Activated T-cell treated with anti-CD3 and anti-CD28 coated beads, Interleukin-2, amount 50 U/mL, for 24 hours (primary cell): ENCODE results near the gene TRIM7.
A peak's percentile ranks its signal among the peaks of the same experiment; 100 is the strongest.
"Not testable (repeated sequence)": the region's sequence is repeated elsewhere in the genome, so short reads cannot be mapped to it uniquely, and the experiment has no call there.

Experiments
- DNase-seq: peaks from one replicate; pipeline ENCODE4 v3.0.0-alpha.2; 2020
- H3K27ac Mint-ChIP-seq: 2 replicates; pipeline ENCODE4 v1.8.0; 2020; ENCODE audit warnings: mild to moderate bottlenecking, mixed read lengths
- H3K27me3 Mint-ChIP-seq: 2 replicates; pipeline ENCODE4 v1.8.0; 2020; ENCODE audit warnings: mixed read lengths
- H3K36me3 Mint-ChIP-seq: 2 replicates; pipeline ENCODE4 v1.8.0; 2020; ENCODE audit warnings: low read depth, mixed read lengths
- H3K4me1 Mint-ChIP-seq: 2 replicates; pipeline ENCODE4 v1.8.0; 2020; ENCODE audit warnings: low read depth, mixed read lengths
- H3K4me3 Mint-ChIP-seq: 2 replicates; pipeline ENCODE4 v1.8.0; 2020; ENCODE audit warnings: mild to moderate bottlenecking, moderate library complexity, mixed read lengths
- H3K9me3 Mint-ChIP-seq: 2 replicates; pipeline ENCODE4 v1.8.0; 2020; ENCODE audit warnings: mixed read lengths

Gene TRIM7

GRCh38 chr5:181210698-181211097 lies 5.7 kb upstream of the TRIM7 start:
- H3K27ac Mint-ChIP-seq, DNase-seq, H3K9me3 Mint-ChIP-seq, H3K36me3 Mint-ChIP-seq, H3K4me3 Mint-ChIP-seq: not testable (repeated sequence)
- peaks cover 13% of the 10 kb centered on the region for H3K27me3 Mint-ChIP-seq
- peaks cover 32% of the 10 kb centered on the region for H3K4me1 Mint-ChIP-seq

GRCh38 chr5:181210148-181210547 lies 5.2 kb upstream of the TRIM7 start:
- Mint-ChIP-seq H3K4me1 (peaks cover 36% of the 10 kb centered on the region), H3K27me3 (peaks cover 17% of the 10 kb centered on the region)
- H3K9me3 Mint-ChIP-seq, H3K36me3 Mint-ChIP-seq, H3K4me3 Mint-ChIP-seq, H3K27ac Mint-ChIP-seq, DNase-seq: not testable (repeated sequence)

- H3K27ac Mint-ChIP-seq, DNase-seq, H3K36me3 Mint-ChIP-seq, H3K9me3 Mint-ChIP-seq, H3K4me3 Mint-ChIP-seq: not testable (repeated sequence)
- Mint-ChIP-seq H3K4me1 (peaks cover 39% of the 10 kb centered on the region), H3K27me3 (peaks cover 24% of the 10 kb centered on the region)
Measured at GRCh38 chr5:181209006-181209405, 4.0 kb upstream of the TRIM7 start.

GRCh38 chr5:181207960-181208253 lies 2.9 kb upstream of the TRIM7 start:
- Mint-ChIP-seq H3K27ac (peak overlapping the region; percentile 95), H3K36me3 (peaks cover 4% of the 10 kb centered on the region), H3K4me3 (peak overlapping the region; percentile 84), H3K9me3 (no peaks in the 10 kb centered on the region), H3K4me1 (peaks cover 41% of the 10 kb centered on the region), H3K27me3 (peaks cover 32% of the 10 kb centered on the region)
- no peak for DNase-seq

GRCh38 chr5:181207214-181207959 lies 2.4 kb upstream of the TRIM7 start:
- no peaks in the 10 kb centered on the region for H3K9me3 Mint-ChIP-seq

GRCh38 chr5:181205761-181206649 lies 1.0 kb upstream of the TRIM7 start:
- Mint-ChIP-seq H3K4me3 (peak overlapping the region; percentile 84), H3K9me3 (no peaks in the 10 kb centered on the region), H3K27me3 (peaks cover 32% of the 10 kb centered on the region), H3K4me1 (peaks cover 37% of the 10 kb centered on the region), H3K27ac (peak overlapping the region; percentile 95), H3K36me3 (peaks cover 4% of the 10 kb centered on the region)
- peak; percentile 64 for DNase-seq

More at GRCh38 chr5:181207214-181207959, 2.4 kb upstream of the TRIM7 start:
- Mint-ChIP-seq H3K4me3 (peak overlapping the region; percentile 84), H3K36me3 (peaks cover 4% of the 10 kb centered on the region), H3K27me3 (peaks cover 32% of the 10 kb centered on the region), H3K27ac (peak overlapping the region; percentile 95), H3K4me1 (peaks cover 41% of the 10 kb centered on the region)
- DNase-seq, result peak; percentile 92

GRCh38 chr5:181204113-181204825 lies 727 bp downstream of the TRIM7 start:
- H3K27ac Mint-ChIP-seq, result peak overlapping the region; percentile 22
- peak overlapping the region; percentile 75 for H3K4me3 Mint-ChIP-seq
- H3K27me3 Mint-ChIP-seq, result peaks cover 32% of the 10 kb centered on the region
- H3K9me3 Mint-ChIP-seq, result no peaks in the 10 kb centered on the region
- H3K36me3 Mint-ChIP-seq, result peaks cover 4% of the 10 kb centered on the region
- H3K4me1 Mint-ChIP-seq, result peaks cover 34% of the 10 kb centered on the region
- DNase-seq, result peak; percentile 60

- peaks cover 32% of the 10 kb centered on the region for H3K27me3 Mint-ChIP-seq
- H3K27ac Mint-ChIP-seq, result no peak overlapping the region
- peaks cover 34% of the 10 kb centered on the region for H3K4me1 Mint-ChIP-seq
- no peak for DNase-seq
- H3K4me3 Mint-ChIP-seq, result peak overlapping the region; percentile 75
- peaks cover 4% of the 10 kb centered on the region for H3K36me3 Mint-ChIP-seq
- no peaks in the 10 kb centered on the region for H3K9me3 Mint-ChIP-seq
Measured at GRCh38 chr5:181203777-181204112, 1.3 kb downstream of the TRIM7 start.

GRCh38 chr5:181203093-181203711 lies 1.8 kb downstream of the TRIM7 start:
- Mint-ChIP-seq H3K27me3 (peaks cover 32% of the 10 kb centered on the region), H3K4me1 (peaks cover 32% of the 10 kb centered on the region), H3K4me3 (peak overlapping the region; percentile 75), H3K36me3 (peaks cover 4% of the 10 kb centered on the region), H3K27ac (no peak overlapping the region), H3K9me3 (no peaks in the 10 kb centered on the region)
- DNase-seq, result no peak

- no peak overlapping the region for H3K4me3 Mint-ChIP-seq
- H3K4me1 Mint-ChIP-seq, result peaks cover 12% of the 10 kb centered on the region
- H3K36me3 Mint-ChIP-seq, result no peaks in the 10 kb centered on the region
- peaks cover 20% of the 10 kb centered on the region for H3K27me3 Mint-ChIP-seq
- no peaks in the 10 kb centered on the region for H3K9me3 Mint-ChIP-seq
- DNase-seq, result no peak
- no peak overlapping the region for H3K27ac Mint-ChIP-seq
Measured at GRCh38 chr5:181200816-181201215, 4.2 kb downstream of the TRIM7 start.

GRCh38 chr5:181199881-181200638 lies 4.9 kb downstream of the TRIM7 start:
- Mint-ChIP-seq H3K27me3 (peaks cover 14% of the 10 kb centered on the region), H3K9me3 (no peaks in the 10 kb centered on the region), H3K4me3 (no peak overlapping the region), H3K27ac (no peak overlapping the region), H3K4me1 (peaks cover 7% of the 10 kb centered on the region), H3K36me3 (no peaks in the 10 kb centered on the region)
- DNase-seq, result no peak

GRCh38 chr5:181198905-181199519 lies 6.0 kb downstream of the TRIM7 start:
- Mint-ChIP-seq H3K9me3 (no peaks in the 10 kb centered on the region), H3K27me3 (peaks cover 8% of the 10 kb centered on the region), H3K36me3 (peaks cover 2% of the 10 kb centered on the region), H3K4me3 (no peak overlapping the region), H3K27ac (no peak overlapping the region), H3K4me1 (peaks cover 2% of the 10 kb centered on the region)
- no peak for DNase-seq

- peaks cover under 1% of the 10 kb centered on the region for H3K27me3 Mint-ChIP-seq
- no peak overlapping the region for H3K27ac Mint-ChIP-seq
Measured at GRCh38 chr5:181198106-181198685, 6.8 kb downstream of the TRIM7 start.

More at GRCh38 chr5:181198106-181198685, 6.8 kb downstream of the TRIM7 start:
- DNase-seq, result no peak
- Mint-ChIP-seq H3K4me3 (no peak overlapping the region), H3K4me1 (peaks cover 7% of the 10 kb centered on the region), H3K36me3 (peaks cover 4% of the 10 kb centered on the region), H3K9me3 (no peaks in the 10 kb centered on the region)
